Kidney glomerular epithelial cell (primary cell): ENCODE data around the gene CALCA.

ENCODE experiments used
- DNase-seq: peaks from one replicate; lab custom pipeline; 2025; lab: John Stamatoyannopoulos, UW

The CALCA gene

GRCh38 chr11:14949437-14950147 is 22.6 kb downstream of the CALCA start:
- DNase-seq: no peak

- no peak for DNase-seq
Measured at GRCh38 chr11:14942745-14943144, 29.4 kb downstream of the CALCA start.

- no peak for DNase-seq
Measured at GRCh38 chr11:14938936-14939335, 33.2 kb downstream of the CALCA start.

- no peak for DNase-seq
Measured at GRCh38 chr11:14934641-14935351, 37.4 kb downstream of the CALCA start.

GRCh38 chr11:14932447-14932846 is 39.7 kb downstream of the CALCA start:
- no peak for DNase-seq

- DNase-seq: no peak
Measured at GRCh38 chr11:14930369-14930768, 41.8 kb downstream of the CALCA start.

GRCh38 chr11:14927146-14927545 is 45.0 kb downstream of the CALCA start:
- peak; percentile 29 for DNase-seq

GRCh38 chr11:14924318-14924717 is 47.8 kb downstream of the CALCA start:
- no peak for DNase-seq
